Hepatocyte (in vitro differentiated cells): ENCODE results near the gene SNRNP70. TPM values are rescaled to one million over a fixed set of nuclear protein-coding genes. Genes with fewer than 3 reads are reported as not detected.
A peak's percentile ranks its signal among the peaks of the same experiment; 100 is the strongest.

ENCODE experiments used
- DNase-seq: peaks from one replicate; pipeline ENCODE4 v3.0.0-alpha.2; 2016; ENCODE audit warnings: low spot score
- H2AFZ ChIP-seq: fragments of 200-600 bp; sonication (generic); 2 replicates; pipeline ENCODE4 v1.6.0; 2016; ENCODE audit warnings: antibody characterized with exemption, mild to moderate bottlenecking
- H3K27ac ChIP-seq: fragments of 200-600 bp; sonication (generic); 2 replicates; pipeline ENCODE4 v1.5.1; 2016; ENCODE audit warnings: mild to moderate bottlenecking
- H3K27me3 ChIP-seq: fragments of 200-600 bp; sonication (generic); 2 replicates; pipeline ENCODE4 v1.6.1; 2016
- H3K36me3 ChIP-seq: fragments of 200-600 bp; sonication (generic); replicated peaks from 2 replicates; pipeline ENCODE4 v1.5.1; 2016; ENCODE audit warnings: low read depth; ENCODE audit not compliant: insufficient read depth
- H3K4me1 ChIP-seq: fragments of 200-600 bp; sonication (generic); 2 replicates; pipeline ENCODE4 v1.5.1; 2016; ENCODE audit warnings: mild to moderate bottlenecking, moderate library complexity; ENCODE audit not compliant: insufficient read depth
- H3K4me2 ChIP-seq: fragments of 200-600 bp; sonication (generic); 2 replicates; pipeline ENCODE4 v1.6.0; 2016
- H3K4me3 ChIP-seq: fragments of 200-600 bp; sonication (generic); 2 replicates; pipeline ENCODE4 v1.5.1; 2016; ENCODE audit warnings: mild to moderate bottlenecking
- H3K79me2 ChIP-seq: fragments of 200-600 bp; sonication (generic); 2 replicates; pipeline ENCODE4 v1.6.0; 2017; ENCODE audit warnings: mild to moderate bottlenecking
- H3K9me2 ChIP-seq: fragments of 200-600 bp; sonication (generic); replicated peaks from 2 replicates; pipeline ENCODE4 v1.6.0; 2017; ENCODE audit warnings: mild to moderate bottlenecking; ENCODE audit not compliant: insufficient read depth
- H3K9me3 ChIP-seq: fragments of 200-600 bp; sonication (generic); 2 replicates; pipeline ENCODE4 v1.5.1; 2016; ENCODE audit warnings: low read depth, mild to moderate bottlenecking
- H4K20me1 ChIP-seq: fragments of 200-600 bp; sonication (generic); 2 replicates; pipeline ENCODE4 v1.6.0; 2016; ENCODE audit warnings: mild to moderate bottlenecking; ENCODE audit not compliant: insufficient read depth, poor library complexity, severe bottlenecking
- CTCF ChIP-seq: fragments of 200-600 bp; sonication (generic); IDR thresholded peaks from 2 replicates; pipeline ENCODE4 v1.5.1; 2016; ENCODE audit warnings: antibody characterized with exemption, mild to moderate bottlenecking; ENCODE audit not compliant: poor library complexity
- EZH2 ChIP-seq: fragments of 200-600 bp; sonication (generic); IDR thresholded peaks from 2 replicates; pipeline ENCODE4 v1.6.1; 2016; ENCODE audit warnings: antibody characterized with exemption, mild to moderate bottlenecking, borderline replicate concordance
- EZH2phosphoT487 ChIP-seq: fragments of 200-600 bp; sonication (generic); IDR thresholded peaks from one replicate; pipeline ENCODE4 v1.6.1; 2018; ENCODE audit warnings: antibody characterized with exemption, mild to moderate bottlenecking, low read depth, moderate library complexity; ENCODE audit not compliant: unreplicated experiment, severe bottlenecking
- WGBS: methylation state at CpG from one replicate; pipeline ENCODE4 v1.1.6; 2016; ENCODE audit warnings: low lambda C conversion rate; ENCODE audit errors: missing lambda C conversion rate; 5-methylcytosine and 5-hydroxymethylcytosine counted together
- polyA plus RNA-seq: library from polyadenylated mRNA; unstranded; fragments of >200 nt; fragmentation: Nextera tagmentation; extraction: Ambion mirVana; gene quantifications from 2 replicates; pipeline ENCODE4 v1.2.1, GENCODE V29; 2016
- total RNA-seq: library from RNA; depleted of rRNA; stranded (reverse); fragments of >200 nt; gene quantifications from 2 replicates; pipeline ENCODE4 v1.2.3, GENCODE V29; 2014

SNRNP70 gene
- total and polyA plus RNA-seq, 2 experiments from 2014 or later, result 190 to 248 TPM

- peaks cover 15% of the 10 kb centered on the region for H3K27me3 ChIP-seq
Observed at GRCh38 chr19:49064029-49064629, 21.1 kb upstream of the SNRNP70 start.

GRCh38 chr19:49064768-49065611 lies 20.3 kb upstream of the SNRNP70 start, which contains the start of gene NTF4:
NTF4 (minus strand) TSS chr19:49064818; CDS start chr19:49061997, 2,821 bp downstream.
- Histone ChIP-seq H3K9me3 (no peaks in the 10 kb centered on the region), H3K4me1 (peaks cover 7% of the 10 kb centered on the region), H3K27ac (peak within 1 kb of the TSS; percentile 57), H3K9me2 (no peaks in the 10 kb centered on the region), H4K20me1 (no peaks in the 10 kb centered on the region), H3K4me2 (peak within 1 kb of the TSS; percentile 91), H3K79me2 (no peaks in the 10 kb centered on the region), H3K27me3 (peaks cover 20% of the 10 kb centered on the region), H3K36me3 (no peaks in the 10 kb centered on the region), H3K4me3 (peak within 1 kb of the TSS; percentile 25), H2AFZ (peak within 1 kb of the TSS; percentile 41)
- WGBS, result 4% methylated on average over 34 of the region's 53 CpGs
- no peak for TF ChIP-seq EZH2phosphoT487
- TF ChIP-seq CTCF, result no peak
- TF ChIP-seq EZH2, result no peak
- DNase-seq, result peak; percentile 83

More at GRCh38 chr19:49064029-49064629, 21.1 kb upstream of the SNRNP70 start:
- Histone ChIP-seq H3K4me1 (peaks cover 7% of the 10 kb centered on the region), H3K79me2 (no peaks in the 10 kb centered on the region), H3K9me3 (no peaks in the 10 kb centered on the region), H3K27ac (peak overlapping the region; percentile 57), H3K36me3 (no peaks in the 10 kb centered on the region), H4K20me1 (no peaks in the 10 kb centered on the region), H2AFZ (no peak overlapping the region), H3K9me2 (no peaks in the 10 kb centered on the region), H3K4me2 (peak overlapping the region; percentile 91), H3K4me3 (no peak overlapping the region)
- WGBS, result 56% methylated on average over 5 of the region's 10 CpGs
- DNase-seq, result no peak
- TF ChIP-seq CTCF (no peak), EZH2 (no peak), EZH2phosphoT487 (no peak)

GRCh38 chr19:49065905-49066512 lies 19.2 kb upstream of the SNRNP70 start:
- Histone ChIP-seq H2AFZ (no peak overlapping the region), H3K36me3 (no peaks in the 10 kb centered on the region), H3K9me3 (no peaks in the 10 kb centered on the region), H3K27me3 (peaks cover 27% of the 10 kb centered on the region), H3K27ac (no peak overlapping the region), H3K9me2 (no peaks in the 10 kb centered on the region), H3K4me1 (peaks cover 7% of the 10 kb centered on the region), H3K79me2 (no peaks in the 10 kb centered on the region), H4K20me1 (no peaks in the 10 kb centered on the region), H3K4me3 (no peak overlapping the region), H3K4me2 (no peak overlapping the region)
- DNase-seq, result no peak
- WGBS, result 62% methylated on average over 9 of the region's 13 CpGs
- no peak for TF ChIP-seq EZH2
- TF ChIP-seq CTCF, result no peak
- no peak for TF ChIP-seq EZH2phosphoT487
